WTC11 (cell line): Measurements from ENCODE around the gene TNS2. TPM values are rescaled to one million over a fixed set of nuclear protein-coding genes. Genes with fewer than 3 reads are reported as not detected.

Experiments used
- ATAC-seq: fragments of 200-7000 bp; cut with Tn5 transposase; 2 replicates; pipeline ENCODE4 v1.10.0; 2021; ENCODE audit warnings: mild to moderate bottlenecking, moderate library complexity
- CTCF ChIA-PET: fragments of 300-600 bp; sonication (Branson Sonifier 250); formaldehyde crosslinking; loops from one replicate; lab custom pipeline; 2021; ENCODE audit warnings: antibody characterized with exemption; lab: Charles Lee
- POLR2A ChIA-PET: fragments of 350-600 bp; sonication (Branson Sonifier 250); formaldehyde crosslinking; loops from one replicate; lab custom pipeline; 2021; ENCODE audit warnings: antibody characterized with exemption; lab: Charles Lee
- DNase-seq: peaks from one replicate; pipeline ENCODE4 v3.0.0; 2021; ENCODE audit warnings: low spot score
- H3K27ac Mint-ChIP-seq: 2 replicates; pipeline ENCODE4 v1.8.0; 2021; ENCODE audit warnings: mixed read lengths
- H3K27me3 Mint-ChIP-seq: 2 replicates; pipeline ENCODE4 v1.8.0; 2021; ENCODE audit warnings: low read depth, mild to moderate bottlenecking, moderate library complexity, mixed read lengths
- H3K36me3 Mint-ChIP-seq: 2 replicates; pipeline ENCODE4 v1.8.0; 2021; ENCODE audit warnings: mixed read lengths
- H3K4me1 Mint-ChIP-seq: 2 replicates; pipeline ENCODE4 v1.8.0; 2022; ENCODE audit warnings: mixed read lengths
- H3K4me3 Mint-ChIP-seq: 2 replicates; pipeline ENCODE4 v1.8.0; 2021; ENCODE audit warnings: mild to moderate bottlenecking, moderate library complexity, mixed read lengths
- H3K9me3 Mint-ChIP-seq: 2 replicates; pipeline ENCODE4 v1.8.0; 2021; ENCODE audit warnings: mixed read lengths
- ESRRA ChIP-seq: sonication (generic); formaldehyde crosslinking; IDR thresholded peaks from 2 replicates; pipeline ENCODE4 v1.8.1; 2022; ENCODE audit warnings: mild to moderate bottlenecking, missing genetic modification reagents, borderline replicate concordance
- HMGA2 ChIP-seq: fragments of 250-450 bp; sonication (Bioruptor Pico); IDR thresholded peaks from 2 replicates; pipeline ENCODE4 v1.4.0; 2021; ENCODE audit warnings: mild to moderate bottlenecking, moderate library complexity
- OVOL2 ChIP-seq: fragments of 250-450 bp; sonication (Bioruptor Pico); IDR thresholded peaks from 2 replicates; pipeline ENCODE4 v1.9.0; 2021; ENCODE audit warnings: mild to moderate bottlenecking, borderline replicate concordance
- SMAD4 ChIP-seq: sonication (generic); formaldehyde crosslinking; IDR thresholded peaks from 2 replicates; pipeline ENCODE4 v1.8.0; 2022; ENCODE audit warnings: mild to moderate bottlenecking, missing genetic modification reagents
- SOX15 ChIP-seq: fragments of 250-450 bp; sonication (Bioruptor Pico); IDR thresholded peaks from 2 replicates; pipeline ENCODE4 v1.9.0; 2021; ENCODE audit warnings: mild to moderate bottlenecking
- SP1 ChIP-seq: sonication (generic); formaldehyde crosslinking; conservative IDR thresholded peaks from 2 replicates; pipeline ENCODE4 v1.8.1; 2022; ENCODE audit warnings: missing genetic modification reagents
- TEAD4 ChIP-seq: sonication (generic); formaldehyde crosslinking; IDR thresholded peaks from 2 replicates; pipeline ENCODE4 v1.8.0; 2022; ENCODE audit warnings: mild to moderate bottlenecking, missing genetic modification reagents
- ZNF423 ChIP-seq: fragments of 250-450 bp; sonication (Bioruptor Pico); IDR thresholded peaks from 2 replicates; pipeline ENCODE4 v2.1.2; 2022; ENCODE audit warnings: mild to moderate bottlenecking, moderate library complexity
- ZNF671 ChIP-seq: fragments of 250-450 bp; sonication (Bioruptor Pico); IDR thresholded peaks from 2 replicates; pipeline ENCODE4 v1.8.0; 2021; ENCODE audit warnings: mild to moderate bottlenecking
- total RNA-seq: library from RNA; stranded (reverse); gene quantifications from 3 replicates; pipeline ENCODE4 v1.2.3, GENCODE V29; 2021
- TF ChIP-seq, protein P1 (sequence below): sonication (generic); formaldehyde crosslinking; IDR thresholded peaks from 2 replicates; pipeline ENCODE4 v1.8.0; 2022; ENCODE audit warnings: mild to moderate bottlenecking, missing genetic modification reagents
- TF ChIP-seq, protein P2 (sequence below): sonication (generic); formaldehyde crosslinking; IDR thresholded peaks from 2 replicates; pipeline ENCODE4 v1.8.0; 2022; ENCODE audit warnings: missing genetic modification reagents
- TF ChIP-seq, protein P3 (sequence below): sonication (generic); formaldehyde crosslinking; IDR thresholded peaks from 2 replicates; pipeline ENCODE4 v1.8.1; 2023; ENCODE audit warnings: mild to moderate bottlenecking, missing genetic modification reagents
- TF ChIP-seq, protein P4 (sequence below): fragments of 200-600 bp; IDR thresholded peaks from 2 replicates; pipeline ENCODE4 v1.8.0; 2022; ENCODE audit warnings: antibody characterized with exemption

The TNS2 gene
- total RNA-seq, 1 experiment from 2014 or later = 7.7 TPM

DNA sequence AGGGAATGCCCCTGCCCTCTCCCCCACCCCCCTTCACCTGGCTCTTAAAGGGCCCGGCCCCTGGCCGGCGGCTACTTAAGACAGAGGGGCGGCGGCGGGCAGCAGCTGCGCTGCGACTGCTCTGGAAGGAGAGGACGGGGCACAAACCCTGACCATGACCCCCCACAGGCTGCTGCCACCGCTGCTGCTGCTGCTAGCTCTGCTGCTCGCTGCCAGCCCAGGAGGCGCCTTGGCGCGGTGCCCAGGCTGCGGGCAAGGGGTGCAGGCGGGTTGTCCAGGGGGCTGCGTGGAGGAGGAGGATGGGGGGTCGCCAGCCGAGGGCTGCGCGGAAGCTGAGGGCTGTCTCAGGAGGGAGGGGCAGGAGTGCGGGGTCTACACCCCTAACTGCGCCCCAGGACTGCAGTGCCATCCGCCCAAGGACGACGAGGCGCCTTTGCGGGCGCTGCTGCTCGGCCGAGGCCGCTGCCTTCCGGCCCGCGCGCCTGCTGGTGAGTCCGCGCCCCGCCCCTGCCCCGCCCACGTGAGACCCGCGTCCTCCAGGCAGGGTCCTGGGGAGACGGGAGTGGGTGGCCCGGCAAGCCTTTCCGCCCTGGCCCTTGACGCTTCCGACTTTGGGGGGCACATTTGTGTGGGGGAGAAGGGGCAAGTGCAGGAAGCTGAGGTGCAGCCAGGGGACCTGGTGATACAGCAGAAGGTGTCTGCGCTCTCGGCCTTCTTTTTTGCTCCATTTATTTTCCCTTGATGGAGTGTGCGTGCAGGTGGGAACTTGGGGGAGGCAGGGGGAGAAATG, 47.9 kb downstream of the TNS2 start, which contains the start of gene IGFBP6 (continued):
- TF ChIP-seq SMAD4 (CRISPR knock-in tag) = no peak
- TF ChIP-seq, protein P1, sequence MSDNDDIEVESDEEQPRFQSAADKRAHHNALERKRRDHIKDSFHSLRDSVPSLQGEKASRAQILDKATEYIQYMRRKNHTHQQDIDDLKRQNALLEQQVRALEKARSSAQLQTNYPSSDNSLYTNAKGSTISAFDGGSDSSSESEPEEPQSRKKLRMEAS (CRISPR knock-in tag) = peak; percentile 51; the same call in 1 of the 2 replicates
- TF ChIP-seq OVOL2 = no peak
- no peak for TF ChIP-seq ZNF671 (CRISPR knock-in tag)
- no peak for TF ChIP-seq ESRRA

DNA sequence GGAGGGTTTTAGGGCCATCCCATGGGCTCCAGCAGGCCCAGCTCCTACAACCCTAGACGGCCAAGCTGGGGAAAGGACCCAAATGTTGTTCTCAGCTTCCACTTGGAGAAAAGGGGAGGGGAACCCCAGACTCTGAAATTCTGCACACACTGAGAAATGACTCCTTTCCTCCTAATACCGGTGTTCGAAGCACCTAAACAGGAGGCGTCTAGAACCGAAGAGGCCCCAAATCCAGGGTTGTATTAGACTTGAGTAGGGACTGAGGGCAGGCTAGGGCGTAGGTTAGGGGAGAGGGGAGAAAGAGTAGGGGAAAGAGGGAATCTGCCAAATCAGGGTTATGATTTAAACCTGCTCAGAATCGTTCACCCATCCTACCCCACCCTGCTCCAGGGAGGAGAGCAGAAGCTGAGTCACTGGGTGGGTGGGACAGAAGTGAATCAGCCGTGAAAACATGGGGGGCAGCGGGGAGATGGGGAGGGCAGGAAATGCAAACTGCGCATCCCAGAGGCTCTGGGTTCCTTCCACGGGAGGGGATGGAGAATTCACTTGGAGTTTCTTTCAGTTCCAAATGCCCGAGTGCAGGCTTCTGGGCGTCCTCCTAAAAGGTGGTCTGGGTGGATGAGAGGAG, 48.6 kb downstream of the TNS2 start:
- H3K4me3 Mint-ChIP-seq = peak overlapping the region; percentile 90
- H3K27ac Mint-ChIP-seq = no peak overlapping the region
- peaks cover 36% of the 10 kb centered on the region for H3K4me1 Mint-ChIP-seq
- ChIA-PET POLR2A (interaction anchor here (0.5 to 1.3 kb wide), 4 partner anchors 10 to 82 kb away, joined by 3 to 6 read pairs (median 4); partner anchors contain the start of genes CSAD and ZNF740), CTCF (interaction anchor here (0.7 to 14.6 kb wide), 39 partner anchors 8 to 646 kb away, joined by 3 to 474 read pairs (median 6); partner anchors contain the start of genes AAAS, ESPL1, SP1 and SPRYD3)
- no peak for ATAC-seq
- peaks cover 58% of the 10 kb centered on the region for H3K27me3 Mint-ChIP-seq
- TF ChIP-seq, protein P2, sequence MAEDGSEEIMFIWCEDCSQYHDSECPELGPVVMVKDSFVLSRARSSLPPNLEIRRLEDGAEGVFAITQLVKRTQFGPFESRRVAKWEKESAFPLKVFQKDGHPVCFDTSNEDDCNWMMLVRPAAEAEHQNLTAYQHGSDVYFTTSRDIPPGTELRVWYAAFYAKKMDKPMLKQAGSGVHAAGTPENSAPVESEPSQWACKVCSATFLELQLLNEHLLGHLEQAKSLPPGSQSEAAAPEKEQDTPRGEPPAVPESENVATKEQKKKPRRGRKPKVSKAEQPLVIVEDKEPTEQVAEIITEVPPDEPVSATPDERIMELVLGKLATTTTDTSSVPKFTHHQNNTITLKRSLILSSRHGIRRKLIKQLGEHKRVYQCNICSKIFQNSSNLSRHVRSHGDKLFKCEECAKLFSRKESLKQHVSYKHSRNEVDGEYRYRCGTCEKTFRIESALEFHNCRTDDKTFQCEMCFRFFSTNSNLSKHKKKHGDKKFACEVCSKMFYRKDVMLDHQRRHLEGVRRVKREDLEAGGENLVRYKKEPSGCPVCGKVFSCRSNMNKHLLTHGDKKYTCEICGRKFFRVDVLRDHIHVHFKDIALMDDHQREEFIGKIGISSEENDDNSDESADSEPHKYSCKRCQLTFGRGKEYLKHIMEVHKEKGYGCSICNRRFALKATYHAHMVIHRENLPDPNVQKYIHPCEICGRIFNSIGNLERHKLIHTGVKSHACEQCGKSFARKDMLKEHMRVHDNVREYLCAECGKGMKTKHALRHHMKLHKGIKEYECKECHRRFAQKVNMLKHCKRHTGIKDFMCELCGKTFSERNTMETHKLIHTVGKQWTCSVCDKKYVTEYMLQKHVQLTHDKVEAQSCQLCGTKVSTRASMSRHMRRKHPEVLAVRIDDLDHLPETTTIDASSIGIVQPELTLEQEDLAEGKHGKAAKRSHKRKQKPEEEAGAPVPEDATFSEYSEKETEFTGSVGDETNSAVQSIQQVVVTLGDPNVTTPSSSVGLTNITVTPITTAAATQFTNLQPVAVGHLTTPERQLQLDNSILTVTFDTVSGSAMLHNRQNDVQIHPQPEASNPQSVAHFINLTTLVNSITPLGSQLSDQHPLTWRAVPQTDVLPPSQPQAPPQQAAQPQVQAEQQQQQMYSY (CRISPR knock-in tag) = no peak
- TF ChIP-seq SP1 (CRISPR knock-in tag) = no peak
- TF ChIP-seq, protein P3, sequence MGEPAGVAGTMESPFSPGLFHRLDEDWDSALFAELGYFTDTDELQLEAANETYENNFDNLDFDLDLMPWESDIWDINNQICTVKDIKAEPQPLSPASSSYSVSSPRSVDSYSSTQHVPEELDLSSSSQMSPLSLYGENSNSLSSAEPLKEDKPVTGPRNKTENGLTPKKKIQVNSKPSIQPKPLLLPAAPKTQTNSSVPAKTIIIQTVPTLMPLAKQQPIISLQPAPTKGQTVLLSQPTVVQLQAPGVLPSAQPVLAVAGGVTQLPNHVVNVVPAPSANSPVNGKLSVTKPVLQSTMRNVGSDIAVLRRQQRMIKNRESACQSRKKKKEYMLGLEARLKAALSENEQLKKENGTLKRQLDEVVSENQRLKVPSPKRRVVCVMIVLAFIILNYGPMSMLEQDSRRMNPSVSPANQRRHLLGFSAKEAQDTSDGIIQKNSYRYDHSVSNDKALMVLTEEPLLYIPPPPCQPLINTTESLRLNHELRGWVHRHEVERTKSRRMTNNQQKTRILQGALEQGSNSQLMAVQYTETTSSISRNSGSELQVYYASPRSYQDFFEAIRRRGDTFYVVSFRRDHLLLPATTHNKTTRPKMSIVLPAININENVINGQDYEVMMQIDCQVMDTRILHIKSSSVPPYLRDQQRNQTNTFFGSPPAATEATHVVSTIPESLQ = no peak
- no peaks in the 10 kb centered on the region for H3K36me3 Mint-ChIP-seq
- H3K9me3 Mint-ChIP-seq = no peaks in the 10 kb centered on the region
- no peak for DNase-seq

DNA sequence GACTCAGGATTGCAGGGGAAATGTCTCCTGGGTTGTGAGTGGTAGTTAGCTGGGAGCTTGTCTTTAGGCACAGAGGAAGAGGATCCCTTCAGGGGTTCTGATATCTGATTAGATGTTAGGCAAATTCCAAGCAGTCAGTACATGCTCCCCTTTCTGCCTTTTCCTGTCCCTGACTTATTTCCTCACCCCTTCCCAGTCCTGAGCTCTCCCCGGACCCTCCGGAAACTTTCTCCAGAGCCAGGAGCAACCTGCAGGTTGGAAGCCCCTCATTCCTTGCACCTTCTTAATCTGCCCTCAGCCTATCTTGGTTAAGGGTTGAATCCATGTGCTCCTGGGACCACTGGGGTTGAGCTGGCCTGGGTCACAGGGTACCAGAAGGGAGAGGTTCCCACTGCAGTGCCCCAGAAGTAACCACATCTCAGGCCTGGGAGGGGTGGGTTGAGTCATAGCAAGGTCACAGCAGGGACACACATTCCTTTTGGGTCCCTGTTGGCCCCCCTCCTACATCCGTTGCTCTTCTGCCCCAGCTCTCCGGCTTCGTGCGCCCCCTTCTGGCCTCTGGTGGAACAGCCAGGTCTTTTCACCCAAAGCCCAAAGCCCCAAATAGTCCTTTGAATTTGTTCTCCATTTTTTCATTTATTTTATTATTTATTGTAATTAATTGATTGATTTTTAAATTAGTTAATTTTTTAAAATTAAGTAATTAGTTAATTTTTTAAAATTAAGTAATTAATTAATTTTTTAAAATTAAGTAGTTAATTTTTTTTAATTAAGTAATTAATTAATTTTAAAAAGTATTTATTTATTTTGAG, 49.4 kb downstream of the TNS2 start:
- Mint-ChIP-seq H3K4me3 (peak overlapping the region; percentile 90), H3K27me3 (peaks cover 53% of the 10 kb centered on the region), H3K36me3 (no peaks in the 10 kb centered on the region), H3K9me3 (no peaks in the 10 kb centered on the region), H3K4me1 (peaks cover 28% of the 10 kb centered on the region), H3K27ac (no peak overlapping the region)
- CTCF ChIA-PET = interaction anchor here (0.6 to 14.6 kb wide), 40 partner anchors 9 to 645 kb away, joined by 3 to 474 read pairs (median 6); partner anchors contain the start of genes AAAS, ESPL1, SP1 and SPRYD3
- no peak for TF ChIP-seq SOX15 (CRISPR knock-in tag)
- peak; percentile 17; the same call in 1 of the 2 replicates for TF ChIP-seq ZNF423
- TF ChIP-seq TEAD4 (CRISPR knock-in tag) = 0 out of 2 replicates have a peak, but pooled peaks have one; percentile 22
- no peak for TF ChIP-seq SMAD4 (CRISPR knock-in tag)
- 0 out of 2 replicates have a peak, but pooled peaks have one; percentile 30 for TF ChIP-seq SP1 (CRISPR knock-in tag)
- TF ChIP-seq, protein P4, sequence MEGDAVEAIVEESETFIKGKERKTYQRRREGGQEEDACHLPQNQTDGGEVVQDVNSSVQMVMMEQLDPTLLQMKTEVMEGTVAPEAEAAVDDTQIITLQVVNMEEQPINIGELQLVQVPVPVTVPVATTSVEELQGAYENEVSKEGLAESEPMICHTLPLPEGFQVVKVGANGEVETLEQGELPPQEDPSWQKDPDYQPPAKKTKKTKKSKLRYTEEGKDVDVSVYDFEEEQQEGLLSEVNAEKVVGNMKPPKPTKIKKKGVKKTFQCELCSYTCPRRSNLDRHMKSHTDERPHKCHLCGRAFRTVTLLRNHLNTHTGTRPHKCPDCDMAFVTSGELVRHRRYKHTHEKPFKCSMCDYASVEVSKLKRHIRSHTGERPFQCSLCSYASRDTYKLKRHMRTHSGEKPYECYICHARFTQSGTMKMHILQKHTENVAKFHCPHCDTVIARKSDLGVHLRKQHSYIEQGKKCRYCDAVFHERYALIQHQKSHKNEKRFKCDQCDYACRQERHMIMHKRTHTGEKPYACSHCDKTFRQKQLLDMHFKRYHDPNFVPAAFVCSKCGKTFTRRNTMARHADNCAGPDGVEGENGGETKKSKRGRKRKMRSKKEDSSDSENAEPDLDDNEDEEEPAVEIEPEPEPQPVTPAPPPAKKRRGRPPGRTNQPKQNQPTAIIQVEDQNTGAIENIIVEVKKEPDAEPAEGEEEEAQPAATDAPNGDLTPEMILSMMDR = peak; percentile 96
- peak; percentile 100 for TF ChIP-seq HMGA2 (CRISPR knock-in tag)
- POLR2A ChIA-PET = interaction anchor here (0.6 to 1.3 kb wide), 5 partner anchors 11 to 81 kb away, joined by 3 to 6 read pairs (median 4); partner anchors contain the start of genes CSAD, SPRYD3 and ZNF740
- ATAC-seq (peak; percentile 16), DNase-seq (peak; percentile 92)
